Activated T-cell treated with anti-CD3 and anti-CD28 coated beads for 1 hour (primary cell): ENCODE results near the gene APLNR.

ENCODE experiments used
- DNase-seq: peaks from one replicate; pipeline ENCODE4 v3.0.0-alpha.2; 2020; ENCODE audit warnings: low read depth

The APLNR gene

GRCh38 chr11:57217053-57217452 is 20.0 kb downstream of the APLNR start:
- no peak for DNase-seq

- DNase-seq, result no peak
Observed at GRCh38 chr11:57216463-57216862, 20.6 kb downstream of the APLNR start.

- no peak for DNase-seq
Observed at GRCh38 chr11:57214494-57214893, 22.6 kb downstream of the APLNR start.

- DNase-seq, result no peak
Observed at GRCh38 chr11:57214098-57214417, 23.0 kb downstream of the APLNR start.

- DNase-seq, result no peak
Observed at GRCh38 chr11:57213342-57214097, 23.5 kb downstream of the APLNR start.

GRCh38 chr11:57210781-57211180 is 26.3 kb downstream of the APLNR start:
- DNase-seq, result no peak

- no peak for DNase-seq
Observed at GRCh38 chr11:57207168-57207567, 29.9 kb downstream of the APLNR start.

- no peak for DNase-seq
Observed at GRCh38 chr11:57205041-57205641, 31.9 kb downstream of the APLNR start.

- DNase-seq, result no peak
Observed at GRCh38 chr11:57203882-57204480, 33.1 kb downstream of the APLNR start.

GRCh38 chr11:57203359-57203758 is 33.7 kb downstream of the APLNR start:
- DNase-seq, result no peak

GRCh38 chr11:57202281-57202680 is 34.8 kb downstream of the APLNR start:
- no peak for DNase-seq

- no peak for DNase-seq
Observed at GRCh38 chr11:57200917-57201316, 36.1 kb downstream of the APLNR start.

- DNase-seq, result no peak
Observed at GRCh38 chr11:57199330-57199729, 37.7 kb downstream of the APLNR start.

GRCh38 chr11:57197762-57198161 is 39.3 kb downstream of the APLNR start:
- DNase-seq, result no peak

- DNase-seq, result no peak
Observed at GRCh38 chr11:57196596-57196995, 40.5 kb downstream of the APLNR start.

- no peak for DNase-seq
Observed at GRCh38 chr11:57192316-57192715, 44.7 kb downstream of the APLNR start.

- no peak for DNase-seq
Observed at GRCh38 chr11:57191311-57192219, 45.5 kb downstream of the APLNR start.

GRCh38 chr11:57190548-57190947 is 46.5 kb downstream of the APLNR start:
- no peak for DNase-seq
